ENCODE data around the gene ST14. TPM values are rescaled to one million over a fixed set of nuclear protein-coding genes. Genes with fewer than 3 reads are reported as not detected.

ST14 gene
- total RNA-seq, 1 experiment from 2014 or later = 0.30 TPM

DNA sequence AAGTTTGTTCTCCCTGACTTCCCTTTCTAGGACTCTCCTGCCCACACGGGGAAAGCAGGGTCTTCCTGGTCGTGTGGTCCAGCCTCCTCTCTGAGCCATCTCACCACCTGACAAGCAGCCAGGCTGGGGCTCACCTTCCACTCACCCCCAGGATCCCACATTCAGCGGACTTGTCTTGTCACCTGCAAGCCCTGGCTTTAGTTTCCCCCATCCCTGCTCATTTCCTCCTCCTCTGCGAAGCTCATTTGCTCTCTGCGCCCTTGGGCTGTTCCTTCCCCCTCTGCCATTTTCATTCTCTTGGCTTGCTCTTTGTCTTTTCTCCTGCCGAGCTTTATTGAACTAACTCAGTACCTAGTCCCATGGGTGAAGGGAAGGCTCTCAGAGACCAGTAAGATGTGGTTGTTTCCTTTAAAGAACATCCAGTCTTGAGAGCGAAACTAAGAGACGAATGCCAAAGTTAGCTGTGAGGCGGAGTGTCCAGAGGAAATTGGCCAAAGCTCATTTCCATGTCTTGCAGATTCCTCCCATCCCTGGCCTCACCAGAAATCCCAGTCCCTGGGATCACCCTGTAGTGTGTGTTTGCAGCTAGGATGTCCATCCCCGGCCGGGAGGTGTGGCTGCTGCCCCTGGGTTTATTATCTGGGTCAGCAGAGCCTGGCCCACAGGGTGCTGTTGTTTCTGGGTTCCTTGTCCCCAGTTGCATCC lies 2.0 kb downstream of the ST14 start:
- no TSS peak for BruUV-seq (replicated peaks)
- ChIA-PET POLR2A (ENCODE audit: low non-redundant PET) (no interaction called here), CTCF (no interaction called here)
- intact Hi-C loops (cut with micrococcal nuclease; ENCODE audit: unreplicated experiment) = no loop called here
- Histone ChIP-seq H3K4me1 (ENCODE audit: insufficient read depth, low read length, poor library complexity, severe bottlenecking) (peaks cover 9% of the 10 kb centered on the region), H3K27ac (ENCODE audit: low read depth, low read length, poor library complexity, severe bottlenecking) (no peak overlapping the region), H3K36me3 (ENCODE audit: insufficient read depth, low read length, poor library complexity, severe bottlenecking) (no peaks in the 10 kb centered on the region), H3K4me3 (ENCODE audit: low read depth, low read length, poor library complexity, severe bottlenecking) (no peak overlapping the region), H3K9me3 (ENCODE audit: low read depth, low read length, poor library complexity, severe bottlenecking) (no peaks in the 10 kb centered on the region), H3K27me3 (replicated peaks; ENCODE audit: insufficient read depth, low read depth, low read length, poor library complexity) (peaks cover 55% of the 10 kb centered on the region)
- TF ChIP-seq, protein P1, sequence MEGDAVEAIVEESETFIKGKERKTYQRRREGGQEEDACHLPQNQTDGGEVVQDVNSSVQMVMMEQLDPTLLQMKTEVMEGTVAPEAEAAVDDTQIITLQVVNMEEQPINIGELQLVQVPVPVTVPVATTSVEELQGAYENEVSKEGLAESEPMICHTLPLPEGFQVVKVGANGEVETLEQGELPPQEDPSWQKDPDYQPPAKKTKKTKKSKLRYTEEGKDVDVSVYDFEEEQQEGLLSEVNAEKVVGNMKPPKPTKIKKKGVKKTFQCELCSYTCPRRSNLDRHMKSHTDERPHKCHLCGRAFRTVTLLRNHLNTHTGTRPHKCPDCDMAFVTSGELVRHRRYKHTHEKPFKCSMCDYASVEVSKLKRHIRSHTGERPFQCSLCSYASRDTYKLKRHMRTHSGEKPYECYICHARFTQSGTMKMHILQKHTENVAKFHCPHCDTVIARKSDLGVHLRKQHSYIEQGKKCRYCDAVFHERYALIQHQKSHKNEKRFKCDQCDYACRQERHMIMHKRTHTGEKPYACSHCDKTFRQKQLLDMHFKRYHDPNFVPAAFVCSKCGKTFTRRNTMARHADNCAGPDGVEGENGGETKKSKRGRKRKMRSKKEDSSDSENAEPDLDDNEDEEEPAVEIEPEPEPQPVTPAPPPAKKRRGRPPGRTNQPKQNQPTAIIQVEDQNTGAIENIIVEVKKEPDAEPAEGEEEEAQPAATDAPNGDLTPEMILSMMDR (conservative IDR thresholded peaks at IDR 0.05; ENCODE audit: low read depth, low read length) = no peak
- no peak for TF ChIP-seq EZH2 (IDR thresholded peaks at IDR 0.05; ENCODE audit: borderline replicate concordance, low read depth, low read length, poor library complexity, severe bottlenecking)
- no peak for DNase-seq (ENCODE audit: low spot score)

DNA sequence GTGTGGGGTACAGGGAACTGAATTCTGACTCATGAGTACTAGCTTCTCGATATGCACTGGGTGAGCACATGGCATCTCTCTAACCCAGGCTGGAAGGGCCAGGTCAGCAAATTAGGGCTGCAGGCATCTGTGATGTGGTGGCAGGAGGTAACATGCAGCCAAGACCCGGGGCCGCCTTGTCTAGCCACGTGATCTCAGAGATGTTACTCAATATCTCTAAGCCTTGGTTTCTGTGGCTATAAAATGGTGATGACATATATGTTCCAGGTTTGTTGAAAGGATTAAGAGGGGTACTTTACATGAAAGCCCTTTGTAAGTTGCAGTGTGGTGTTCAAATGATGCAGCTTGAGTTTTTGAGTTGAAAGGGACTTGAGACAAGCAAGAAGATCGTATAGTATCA lies 3.2 kb downstream of the ST14 start:
- ChIA-PET CTCF (no interaction called here), POLR2A (ENCODE audit: low non-redundant PET) (no interaction called here)
- no peaks in the 10 kb centered on the region for H3K9me3 ChIP-seq (ENCODE audit: low read depth, low read length, poor library complexity, severe bottlenecking)
- intact Hi-C loops (cut with micrococcal nuclease; ENCODE audit: unreplicated experiment) = no loop called here
- BruUV-seq (replicated peaks) = no TSS peak
- TF ChIP-seq, protein P1 (conservative IDR thresholded peaks at IDR 0.05; ENCODE audit: low read depth, low read length) = no peak
- no peak for TF ChIP-seq EZH2 (IDR thresholded peaks at IDR 0.05; ENCODE audit: borderline replicate concordance, low read depth, low read length, poor library complexity, severe bottlenecking)
- peaks cover 53% of the 10 kb centered on the region for H3K27me3 ChIP-seq (replicated peaks; ENCODE audit: insufficient read depth, low read depth, low read length, poor library complexity)
- H3K4me3 ChIP-seq (ENCODE audit: low read depth, low read length, poor library complexity, severe bottlenecking) = no peak overlapping the region
- no peaks in the 10 kb centered on the region for H3K36me3 ChIP-seq (ENCODE audit: insufficient read depth, low read length, poor library complexity, severe bottlenecking)
- no peak overlapping the region for H3K27ac ChIP-seq (ENCODE audit: low read depth, low read length, poor library complexity, severe bottlenecking)
- peaks cover 9% of the 10 kb centered on the region for H3K4me1 ChIP-seq (ENCODE audit: insufficient read depth, low read length, poor library complexity, severe bottlenecking)
- no peak for DNase-seq (ENCODE audit: low spot score)

DNA sequence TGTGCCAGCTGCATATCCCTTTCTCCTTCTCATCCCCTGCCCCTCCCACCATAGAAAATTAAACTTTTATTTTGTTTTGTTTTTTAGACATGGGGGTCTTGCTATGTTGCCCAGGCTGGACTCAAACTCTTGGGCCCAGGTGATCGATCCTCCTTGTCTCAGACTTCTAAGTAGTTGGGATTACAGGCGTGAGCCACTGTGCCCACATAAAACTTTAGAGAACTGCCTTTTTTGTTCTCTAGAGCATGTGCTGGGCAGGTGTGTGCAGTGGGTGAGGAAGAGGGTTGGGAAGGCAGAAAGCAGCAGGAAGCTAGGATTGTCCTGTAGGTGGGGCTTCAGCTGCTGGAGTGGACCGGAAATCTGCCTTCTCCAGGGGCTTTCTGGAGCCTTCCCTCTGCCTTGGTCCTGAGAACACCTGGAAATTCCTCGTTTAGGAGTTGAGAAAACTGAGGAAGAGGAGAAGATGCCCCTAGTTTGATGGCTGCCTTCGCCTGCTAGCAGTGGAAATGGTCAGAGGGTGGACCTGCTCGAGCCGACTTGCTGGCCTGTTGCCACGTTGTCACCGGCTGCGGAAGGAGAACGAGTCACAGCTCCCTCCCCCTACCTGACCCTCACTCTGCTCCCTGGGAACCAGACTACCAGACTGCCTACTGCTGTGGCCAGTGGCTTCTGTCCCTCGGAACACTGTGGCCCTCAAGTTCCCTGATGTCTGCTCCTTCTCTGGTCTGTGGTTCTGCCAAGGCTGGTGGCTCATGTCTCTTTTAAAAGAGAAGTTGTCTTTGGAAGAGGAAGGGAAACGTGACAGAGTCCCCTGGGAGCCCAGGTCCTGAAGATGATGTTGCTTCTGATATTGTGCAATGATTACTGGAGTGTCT lies 4.0 kb downstream of the ST14 start:
- no TSS peak for BruUV-seq (replicated peaks)
- ChIA-PET CTCF (no interaction called here), POLR2A (ENCODE audit: low non-redundant PET) (interaction anchor here (0.5 kb wide), 1 partner anchor 70 kb away, joined by 4 read pairs; no protein-coding TSS in a partner anchor)
- intact Hi-C loops (cut with micrococcal nuclease; ENCODE audit: unreplicated experiment) = no loop called here
- H3K27me3 ChIP-seq (replicated peaks; ENCODE audit: insufficient read depth, low read depth, low read length, poor library complexity) = peaks cover 44% of the 10 kb centered on the region
- no peak overlapping the region for H3K27ac ChIP-seq (ENCODE audit: low read depth, low read length, poor library complexity, severe bottlenecking)
- no peak overlapping the region for H3K4me3 ChIP-seq (ENCODE audit: low read depth, low read length, poor library complexity, severe bottlenecking)
- H3K36me3 ChIP-seq (ENCODE audit: insufficient read depth, low read length, poor library complexity, severe bottlenecking) = no peaks in the 10 kb centered on the region
- no peak for DNase-seq (ENCODE audit: low spot score)
- no peaks in the 10 kb centered on the region for H3K9me3 ChIP-seq (ENCODE audit: low read depth, low read length, poor library complexity, severe bottlenecking)
- peaks cover 9% of the 10 kb centered on the region for H3K4me1 ChIP-seq (ENCODE audit: insufficient read depth, low read length, poor library complexity, severe bottlenecking)
- TF ChIP-seq, protein P1 (conservative IDR thresholded peaks at IDR 0.05; ENCODE audit: low read depth, low read length) = no peak
- no peak for TF ChIP-seq EZH2 (IDR thresholded peaks at IDR 0.05; ENCODE audit: borderline replicate concordance, low read depth, low read length, poor library complexity, severe bottlenecking)
